ENCODE results near the gene STPG2.

STPG2 gene

DNA sequence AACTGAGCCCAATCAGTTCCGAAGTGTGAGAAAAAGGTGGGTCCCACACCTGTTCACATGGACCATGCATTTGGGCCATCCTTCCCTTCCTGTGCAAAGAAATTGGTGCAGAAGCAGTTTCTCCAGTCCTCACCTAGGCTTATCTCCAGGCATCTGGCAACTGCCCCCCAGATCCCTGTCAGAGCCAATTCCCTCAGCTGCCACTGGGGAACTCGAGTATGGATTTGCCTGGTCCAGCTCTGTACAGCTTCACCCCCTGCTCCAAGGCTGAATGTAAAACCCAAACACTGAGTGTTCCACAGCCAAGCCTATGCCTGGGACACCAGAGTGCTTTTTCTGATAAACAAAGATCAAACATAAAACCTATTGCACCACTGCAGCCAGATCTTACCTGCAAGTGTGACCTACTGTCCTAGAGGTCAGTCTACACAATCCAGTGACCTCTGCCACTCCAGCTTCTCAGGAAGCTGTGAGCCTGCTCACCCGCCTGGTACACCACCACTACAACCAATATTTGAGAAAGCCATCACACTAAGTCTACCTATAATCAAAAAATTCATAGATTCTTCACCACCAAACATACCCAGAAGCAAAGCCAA, 136.4 kb downstream of the STPG2 start:
- H3K9me3 Mint-ChIP-seq: peaks cover 19% of the 10 kb centered on the region
- H3K4me1 Mint-ChIP-seq (ENCODE audit: low read depth): no peaks in the 10 kb centered on the region
- H3K4me3 Mint-ChIP-seq: no peak overlapping the region
- no peaks in the 10 kb centered on the region for H3K27me3 Mint-ChIP-seq
- H3K27ac Mint-ChIP-seq: no peak overlapping the region
- H3K36me3 Mint-ChIP-seq (ENCODE audit: low read depth): no peaks in the 10 kb centered on the region

DNA sequence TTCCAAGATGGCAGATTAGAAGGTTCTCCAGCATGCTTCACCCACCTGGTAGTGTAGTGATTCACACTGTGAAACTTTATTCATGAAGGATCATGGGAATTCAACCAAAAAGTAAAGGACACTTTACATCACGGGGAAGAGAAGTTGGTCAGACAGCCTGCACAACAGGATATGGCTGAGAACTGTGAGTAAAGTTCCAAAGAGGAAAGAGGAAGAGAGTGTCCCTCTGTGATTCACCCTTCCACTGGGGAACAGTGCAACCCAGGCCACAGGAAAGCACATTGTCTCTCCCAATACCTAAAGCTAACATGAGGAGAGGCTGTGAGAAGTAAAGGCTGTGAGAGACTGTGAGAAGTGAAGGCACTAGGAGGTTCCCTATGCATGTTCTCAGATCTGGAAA, 137.2 kb downstream of the STPG2 start:
- H3K4me3 Mint-ChIP-seq: no peak overlapping the region
- no peaks in the 10 kb centered on the region for H3K4me1 Mint-ChIP-seq (ENCODE audit: low read depth)
- no peaks in the 10 kb centered on the region for H3K36me3 Mint-ChIP-seq (ENCODE audit: low read depth)
- no peaks in the 10 kb centered on the region for H3K27me3 Mint-ChIP-seq
- no peak overlapping the region for H3K27ac Mint-ChIP-seq
- H3K9me3 Mint-ChIP-seq: peaks cover 15% of the 10 kb centered on the region

DNA sequence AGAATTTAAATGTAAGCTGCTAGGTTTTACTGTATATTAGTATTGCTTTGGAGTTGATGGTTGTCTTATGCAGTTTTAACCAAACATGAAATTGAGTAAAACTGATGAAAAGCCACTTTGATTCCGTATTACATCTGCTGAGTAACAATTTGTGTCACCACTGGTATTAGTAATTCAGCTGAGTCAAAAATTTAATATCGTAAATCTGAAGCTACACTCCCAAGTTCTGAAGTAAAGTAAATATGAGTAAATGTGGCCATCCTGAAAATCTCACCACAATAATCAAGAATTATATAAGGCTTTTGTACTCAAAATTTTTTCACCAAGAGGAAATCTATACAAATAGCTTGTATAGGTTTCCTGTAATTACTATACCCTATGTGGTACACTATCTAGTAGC, 142.3 kb downstream of the STPG2 start:
- H3K36me3 Mint-ChIP-seq (ENCODE audit: low read depth): no peaks in the 10 kb centered on the region
- no peak overlapping the region for H3K27ac Mint-ChIP-seq
- no peak overlapping the region for H3K4me3 Mint-ChIP-seq
- H3K4me1 Mint-ChIP-seq (ENCODE audit: low read depth): no peaks in the 10 kb centered on the region
- no peaks in the 10 kb centered on the region for H3K9me3 Mint-ChIP-seq
- no peaks in the 10 kb centered on the region for H3K27me3 Mint-ChIP-seq

GRCh38 chr4:97998203-97998602, 145.1 kb downstream of the STPG2 start:
- no peaks in the 10 kb centered on the region for H3K36me3 Mint-ChIP-seq (ENCODE audit: low read depth)
- H3K4me3 Mint-ChIP-seq: no peak overlapping the region
- no peak overlapping the region for H3K27ac Mint-ChIP-seq
- H3K4me1 Mint-ChIP-seq (ENCODE audit: low read depth): no peaks in the 10 kb centered on the region
- H3K9me3 Mint-ChIP-seq: peaks cover 12% of the 10 kb centered on the region
- H3K27me3 Mint-ChIP-seq: no peaks in the 10 kb centered on the region

- H3K4me3 Mint-ChIP-seq: no peak overlapping the region
- H3K36me3 Mint-ChIP-seq (ENCODE audit: low read depth): no peaks in the 10 kb centered on the region
- H3K9me3 Mint-ChIP-seq: peaks cover 12% of the 10 kb centered on the region
These were observed 148.4 kb downstream of the STPG2 start for GRCh38 chr4:97994765-97995465.

DNA sequence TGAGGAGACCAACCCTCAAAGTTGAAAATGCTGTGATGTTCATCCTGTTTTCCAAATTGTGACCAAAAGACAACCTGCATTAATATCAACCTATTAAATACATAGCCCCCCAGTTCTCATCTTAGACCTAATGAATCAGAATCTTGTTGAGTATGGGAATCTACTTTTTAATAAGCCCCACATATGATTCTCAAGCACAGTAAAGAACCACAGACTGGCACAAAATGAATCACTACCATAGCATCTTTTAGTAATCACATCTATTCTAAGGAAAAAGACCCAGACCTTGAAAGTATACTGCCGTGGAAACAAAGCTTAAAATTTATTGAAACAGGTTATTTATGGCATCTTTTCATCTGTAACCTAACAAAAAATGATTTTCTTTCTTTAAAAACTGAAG, 152.9 kb downstream of the STPG2 start:
- Mint-ChIP-seq H3K4me3 (no peak overlapping the region), H3K27ac (no peak overlapping the region), H3K27me3 (no peaks in the 10 kb centered on the region), H3K9me3 (peaks cover 12% of the 10 kb centered on the region), H3K36me3 (ENCODE audit: low read depth) (no peaks in the 10 kb centered on the region), H3K4me1 (ENCODE audit: low read depth) (no peaks in the 10 kb centered on the region)

More at GRCh38 chr4:97994765-97995465, 148.4 kb downstream of the STPG2 start:
- no peak overlapping the region for H3K27ac Mint-ChIP-seq
- H3K4me1 Mint-ChIP-seq (ENCODE audit: low read depth): no peaks in the 10 kb centered on the region
- no peaks in the 10 kb centered on the region for H3K27me3 Mint-ChIP-seq

DNA sequence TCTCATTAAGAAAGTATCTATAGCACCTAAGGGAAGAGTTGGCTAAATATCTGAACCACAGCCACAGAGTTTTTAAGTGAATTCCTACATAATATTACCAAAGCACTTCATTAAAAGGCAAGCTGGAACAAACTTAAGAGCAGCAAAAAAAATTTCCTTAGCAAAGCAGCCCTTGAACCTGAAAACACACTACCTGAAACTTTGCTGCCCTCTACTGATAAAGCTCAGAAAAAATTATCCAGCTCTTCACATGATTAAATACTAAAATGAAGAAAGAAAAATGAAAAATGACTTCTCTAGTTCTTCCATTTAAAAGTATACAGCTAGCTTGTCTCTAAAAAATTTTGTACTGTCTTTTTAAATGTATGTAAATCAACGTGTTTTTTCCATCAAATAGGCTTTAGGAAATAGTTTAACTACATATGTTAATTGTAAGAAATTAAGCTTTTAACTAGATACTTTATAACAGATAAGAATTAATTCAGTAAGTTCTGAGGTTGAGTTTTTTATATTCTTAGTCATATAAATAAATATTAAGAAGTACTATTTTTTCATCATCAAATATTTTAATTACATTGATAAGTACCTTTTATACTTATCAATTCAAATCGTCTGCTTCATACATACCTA, 156.1 kb downstream of the STPG2 start:
- no peaks in the 10 kb centered on the region for H3K36me3 Mint-ChIP-seq (ENCODE audit: low read depth)
- no peaks in the 10 kb centered on the region for H3K27me3 Mint-ChIP-seq
- no peaks in the 10 kb centered on the region for H3K9me3 Mint-ChIP-seq
- H3K4me1 Mint-ChIP-seq (ENCODE audit: low read depth): no peaks in the 10 kb centered on the region
- no peak overlapping the region for H3K4me3 Mint-ChIP-seq
- H3K27ac Mint-ChIP-seq: no peak overlapping the region

DNA sequence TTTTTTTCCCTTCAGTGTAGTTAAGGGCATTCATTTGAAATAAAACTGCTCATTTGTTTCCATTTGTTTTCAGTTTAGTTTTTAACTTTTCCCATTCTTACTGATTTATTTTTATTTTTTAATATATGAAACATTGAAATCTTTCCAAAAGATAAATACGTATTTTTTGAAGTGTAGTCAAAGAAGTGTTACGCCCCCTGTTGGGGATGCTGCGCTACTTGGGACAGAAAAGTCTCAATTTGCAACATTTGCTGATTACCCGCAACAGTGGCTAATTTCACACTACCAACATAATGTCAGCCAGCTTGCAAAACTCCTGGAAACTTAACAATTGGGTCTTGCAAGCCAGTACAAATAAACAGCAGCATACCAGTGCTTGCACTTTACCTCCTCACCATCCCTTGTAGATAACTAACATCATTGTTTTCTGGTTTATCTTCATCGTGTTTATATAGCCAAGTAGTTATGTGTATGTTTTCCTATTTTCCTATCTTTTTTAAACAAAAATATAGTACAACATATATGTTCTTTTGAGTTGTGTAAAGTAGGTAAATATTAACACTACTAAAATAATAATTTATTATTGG, 158.6 kb downstream of the STPG2 start:
- Mint-ChIP-seq H3K27me3 (no peaks in the 10 kb centered on the region), H3K4me3 (no peak overlapping the region), H3K4me1 (ENCODE audit: low read depth) (no peaks in the 10 kb centered on the region), H3K27ac (no peak overlapping the region), H3K36me3 (ENCODE audit: low read depth) (no peaks in the 10 kb centered on the region), H3K9me3 (no peaks in the 10 kb centered on the region)

DNA sequence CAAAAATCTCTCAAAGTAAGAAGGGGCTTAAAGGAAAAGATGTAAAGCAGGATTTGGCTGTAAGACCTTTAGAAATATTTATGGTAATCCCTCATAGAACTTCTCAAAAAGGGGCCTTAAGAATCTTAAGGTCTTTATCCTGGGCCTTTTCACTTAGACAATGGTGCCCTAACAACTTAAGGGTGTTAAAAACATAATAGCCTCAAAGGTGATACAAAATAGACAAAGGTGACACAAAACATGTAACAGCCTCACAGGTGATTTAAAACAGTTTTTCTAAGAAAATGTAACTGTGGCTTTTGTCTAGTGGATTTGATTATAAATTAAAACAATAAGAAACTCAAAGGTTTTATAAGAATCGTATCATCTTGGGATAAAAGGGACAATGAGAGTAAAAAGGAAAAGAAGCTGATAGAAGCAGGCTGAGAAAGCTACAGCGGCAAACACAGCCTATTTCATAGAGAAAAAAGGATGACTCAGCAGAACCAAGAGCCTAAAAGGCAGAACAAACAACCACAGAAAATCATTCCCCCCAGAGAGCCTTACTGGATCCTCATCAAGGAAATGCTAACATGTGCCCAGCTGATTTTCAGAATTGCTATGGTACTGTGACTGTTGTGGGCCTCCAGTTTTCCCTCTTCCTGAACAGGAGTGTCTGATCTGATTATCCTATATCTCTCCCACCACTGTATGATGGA, 164.3 kb downstream of the STPG2 start:
- Mint-ChIP-seq H3K4me3 (no peak overlapping the region), H3K27ac (no peak overlapping the region), H3K36me3 (ENCODE audit: low read depth) (no peaks in the 10 kb centered on the region), H3K9me3 (no peaks in the 10 kb centered on the region), H3K27me3 (no peaks in the 10 kb centered on the region), H3K4me1 (ENCODE audit: low read depth) (no peaks in the 10 kb centered on the region)

GRCh38 chr4:97953171-97953941, 189.9 kb downstream of the STPG2 start:
- Mint-ChIP-seq H3K36me3 (ENCODE audit: low read depth) (no peaks in the 10 kb centered on the region), H3K27ac (no peak overlapping the region), H3K4me1 (ENCODE audit: low read depth) (no peaks in the 10 kb centered on the region), H3K9me3 (peaks cover 4% of the 10 kb centered on the region), H3K27me3 (no peaks in the 10 kb centered on the region), H3K4me3 (no peak overlapping the region)

DNA sequence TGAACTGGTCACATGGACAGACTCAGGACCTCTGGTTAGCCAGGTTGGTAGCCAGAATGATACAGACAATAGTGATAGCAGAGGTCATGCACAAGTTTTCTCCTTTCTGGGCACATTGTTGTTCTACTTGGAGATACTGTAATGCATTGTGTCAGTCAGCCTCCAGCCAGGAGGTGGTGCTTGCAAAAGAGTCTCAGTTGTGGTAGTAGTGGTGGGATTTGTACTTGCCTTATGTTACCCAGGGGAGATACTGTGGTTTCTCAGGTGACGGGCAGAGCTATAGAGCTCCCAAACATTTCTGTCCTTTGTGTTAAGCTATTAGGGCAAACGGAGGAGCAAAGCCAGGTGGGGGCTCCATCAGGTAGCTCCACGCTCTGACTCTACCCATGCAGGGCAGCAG, 190.5 kb downstream of the STPG2 start:
- H3K27me3 Mint-ChIP-seq: no peaks in the 10 kb centered on the region
- H3K4me3 Mint-ChIP-seq: no peak overlapping the region
- peaks cover 4% of the 10 kb centered on the region for H3K9me3 Mint-ChIP-seq
- no peaks in the 10 kb centered on the region for H3K36me3 Mint-ChIP-seq (ENCODE audit: low read depth)
- no peaks in the 10 kb centered on the region for H3K4me1 Mint-ChIP-seq (ENCODE audit: low read depth)
- H3K27ac Mint-ChIP-seq: no peak overlapping the region

DNA sequence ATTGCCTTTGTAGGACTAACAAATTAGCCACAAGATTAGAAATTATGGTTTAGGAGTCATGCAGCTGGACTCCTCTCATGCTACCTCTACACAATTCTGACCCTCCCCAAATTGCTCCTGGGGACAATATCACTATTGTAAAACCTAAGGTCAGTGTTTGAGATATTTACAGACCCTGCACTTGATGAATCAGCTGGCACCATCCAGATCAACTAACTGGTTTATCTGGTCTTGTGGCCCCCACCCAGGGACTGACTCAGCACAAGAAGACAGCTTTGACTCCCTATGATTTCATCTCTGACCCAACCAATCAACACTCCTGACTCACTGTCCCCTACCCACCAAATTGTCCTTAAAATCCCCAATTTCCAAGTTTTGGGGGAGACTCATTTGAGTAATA, 192.4 kb downstream of the STPG2 start:
- H3K27me3 Mint-ChIP-seq: no peaks in the 10 kb centered on the region
- H3K36me3 Mint-ChIP-seq (ENCODE audit: low read depth): no peaks in the 10 kb centered on the region
- peaks cover 4% of the 10 kb centered on the region for H3K9me3 Mint-ChIP-seq
- H3K4me1 Mint-ChIP-seq (ENCODE audit: low read depth): no peaks in the 10 kb centered on the region
- no peak overlapping the region for H3K27ac Mint-ChIP-seq
- no peak overlapping the region for H3K4me3 Mint-ChIP-seq

DNA sequence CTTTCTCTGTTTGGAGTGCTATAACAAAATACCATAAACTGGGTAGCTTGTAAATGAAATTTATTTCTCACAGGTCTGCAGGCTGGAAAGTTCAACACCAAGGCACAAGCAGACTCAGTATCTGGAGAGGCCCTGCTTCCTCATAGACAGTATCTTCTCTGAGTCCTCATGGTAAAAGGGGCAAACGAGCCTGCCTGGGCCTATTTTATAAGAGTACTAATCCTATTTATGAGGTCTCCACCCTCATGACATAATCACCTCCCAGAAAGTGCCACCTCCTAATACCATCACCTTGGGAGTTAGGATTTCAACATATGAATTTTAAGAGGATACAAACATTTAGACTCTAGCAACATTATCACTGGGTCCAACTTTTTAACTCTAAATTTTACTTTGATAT, 200.3 kb downstream of the STPG2 start:
- Mint-ChIP-seq H3K9me3 (peaks cover 18% of the 10 kb centered on the region), H3K4me1 (ENCODE audit: low read depth) (no peaks in the 10 kb centered on the region)

DNA sequence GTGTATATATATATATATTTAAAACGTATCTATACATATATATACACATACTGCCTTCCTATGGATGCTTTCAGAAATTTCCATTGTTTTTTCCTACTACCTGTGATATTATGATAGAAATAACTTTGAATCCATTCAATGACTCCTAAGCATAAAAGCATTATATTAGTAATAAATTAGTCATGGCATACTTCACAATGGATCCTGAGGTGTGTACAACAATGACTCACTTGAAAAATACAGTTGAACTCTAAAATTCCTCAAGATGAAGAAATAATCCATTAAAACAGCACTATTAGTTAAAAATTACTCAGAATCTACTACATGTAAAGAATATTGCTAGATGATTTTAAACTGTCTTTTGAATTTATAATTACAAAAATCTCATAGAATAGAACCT, 201.1 kb downstream of the STPG2 start:
- Mint-ChIP-seq H3K27me3 (no peaks in the 10 kb centered on the region), H3K27ac (no peak overlapping the region), H3K36me3 (ENCODE audit: low read depth) (no peaks in the 10 kb centered on the region), H3K4me3 (no peak overlapping the region), H3K4me1 (ENCODE audit: low read depth) (no peaks in the 10 kb centered on the region), H3K9me3 (peaks cover 23% of the 10 kb centered on the region)

More for the DNA sequence above, 200.3 kb downstream of the STPG2 start:
- Mint-ChIP-seq H3K27ac (no peak overlapping the region), H3K4me3 (no peak overlapping the region), H3K36me3 (ENCODE audit: low read depth) (no peaks in the 10 kb centered on the region), H3K27me3 (no peaks in the 10 kb centered on the region)
